Chondrocyte (in vitro differentiated cells): ENCODE results near the gene TNIK. TPM values are rescaled to one million over a fixed set of nuclear protein-coding genes. Genes with fewer than 3 reads are reported as not detected.

Experiments used
- DNase-seq: peaks from one replicate; pipeline ENCODE4 v3.0.0; 2021; ENCODE audit warnings: mixed read lengths, low spot score
- H3K27ac Mint-ChIP-seq: one replicate; pipeline ENCODE4 v1.8.0; 2021; ENCODE audit warnings: mild to moderate bottlenecking, moderate library complexity, mixed read lengths; ENCODE audit not compliant: unreplicated experiment
- H3K27me3 Mint-ChIP-seq: 2 replicates; pipeline ENCODE4 v1.8.0; 2021; ENCODE audit warnings: low read depth, mixed read lengths
- H3K36me3 Mint-ChIP-seq: 2 replicates; pipeline ENCODE4 v1.8.0; 2021; ENCODE audit warnings: low read depth, mixed read lengths
- H3K4me1 Mint-ChIP-seq: 2 replicates; pipeline ENCODE4 v1.8.0; 2021; ENCODE audit warnings: low read depth, mild to moderate bottlenecking, mixed read lengths
- H3K4me3 Mint-ChIP-seq: one replicate; pipeline ENCODE4 v1.8.0; 2021; ENCODE audit warnings: mild to moderate bottlenecking, moderate library complexity, mixed read lengths; ENCODE audit not compliant: unreplicated experiment
- H3K9me3 Mint-ChIP-seq: 2 replicates; pipeline ENCODE4 v1.8.0; 2021; ENCODE audit warnings: low read depth, mixed read lengths
- total RNA-seq: library from RNA; stranded (reverse); gene quantifications from 3 replicates; pipeline ENCODE4 v1.2.1, GENCODE V29; 2021
- TF ChIP-seq, protein P1 (sequence below): fragments of 200-600 bp; sonication (generic); IDR thresholded peaks from 2 replicates; pipeline ENCODE4 v1.5.0; 2021; ENCODE audit warnings: antibody characterized with exemption, mild to moderate bottlenecking, moderate library complexity

TNIK gene
- total RNA-seq, 1 donor from 2014 or later: 17.5 TPM

DNA sequence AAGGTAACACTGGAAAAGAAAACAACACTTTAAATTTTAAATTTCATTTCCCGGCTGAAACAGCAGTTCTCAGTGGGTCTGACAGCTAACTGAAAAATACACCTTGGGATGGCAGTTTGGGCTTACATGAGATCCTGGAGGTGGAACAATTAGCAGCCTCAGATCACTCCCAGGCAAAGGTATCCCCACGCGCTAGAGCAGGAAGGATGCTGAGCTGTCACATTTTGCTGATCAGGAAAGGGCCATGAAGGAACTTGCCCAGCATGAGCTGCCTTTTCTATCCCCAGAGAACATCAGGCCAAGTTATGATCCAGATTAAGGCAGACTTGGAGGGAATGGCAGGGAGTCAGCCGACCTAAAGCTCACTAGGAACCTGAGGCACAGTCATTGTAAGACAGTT, 228.8 kb downstream of the TNIK start:
- no peak overlapping the region for H3K27ac Mint-ChIP-seq
- H3K36me3 Mint-ChIP-seq: peaks cover 1% of the 10 kb centered on the region
- H3K27me3 Mint-ChIP-seq: no peaks in the 10 kb centered on the region

DNA sequence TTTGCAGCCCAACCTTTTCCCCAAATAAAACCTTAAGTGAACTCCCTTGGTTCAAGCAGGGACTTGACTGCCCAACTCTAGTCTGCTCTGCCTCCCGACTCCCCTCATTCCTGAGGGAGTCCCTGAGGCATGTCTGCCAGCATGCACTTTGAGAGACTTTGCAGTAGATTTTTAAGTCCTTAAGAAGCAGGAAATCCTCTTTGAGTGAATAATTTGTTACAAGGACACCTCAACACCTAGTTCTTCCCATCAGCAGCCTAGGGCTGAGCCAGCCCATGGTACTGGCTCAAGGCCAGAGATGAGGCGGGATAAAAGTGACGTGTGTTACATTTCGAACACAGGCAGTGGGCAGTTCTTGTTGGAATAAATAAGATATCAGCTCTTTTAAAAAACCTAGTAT, 229.3 kb downstream of the TNIK start:
- TF ChIP-seq, protein P1, sequence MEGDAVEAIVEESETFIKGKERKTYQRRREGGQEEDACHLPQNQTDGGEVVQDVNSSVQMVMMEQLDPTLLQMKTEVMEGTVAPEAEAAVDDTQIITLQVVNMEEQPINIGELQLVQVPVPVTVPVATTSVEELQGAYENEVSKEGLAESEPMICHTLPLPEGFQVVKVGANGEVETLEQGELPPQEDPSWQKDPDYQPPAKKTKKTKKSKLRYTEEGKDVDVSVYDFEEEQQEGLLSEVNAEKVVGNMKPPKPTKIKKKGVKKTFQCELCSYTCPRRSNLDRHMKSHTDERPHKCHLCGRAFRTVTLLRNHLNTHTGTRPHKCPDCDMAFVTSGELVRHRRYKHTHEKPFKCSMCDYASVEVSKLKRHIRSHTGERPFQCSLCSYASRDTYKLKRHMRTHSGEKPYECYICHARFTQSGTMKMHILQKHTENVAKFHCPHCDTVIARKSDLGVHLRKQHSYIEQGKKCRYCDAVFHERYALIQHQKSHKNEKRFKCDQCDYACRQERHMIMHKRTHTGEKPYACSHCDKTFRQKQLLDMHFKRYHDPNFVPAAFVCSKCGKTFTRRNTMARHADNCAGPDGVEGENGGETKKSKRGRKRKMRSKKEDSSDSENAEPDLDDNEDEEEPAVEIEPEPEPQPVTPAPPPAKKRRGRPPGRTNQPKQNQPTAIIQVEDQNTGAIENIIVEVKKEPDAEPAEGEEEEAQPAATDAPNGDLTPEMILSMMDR: no peak
- Mint-ChIP-seq H3K4me1 (peaks cover 28% of the 10 kb centered on the region), H3K27me3 (no peaks in the 10 kb centered on the region), H3K36me3 (peaks cover 6% of the 10 kb centered on the region), H3K4me3 (no peak overlapping the region), H3K27ac (no peak overlapping the region), H3K9me3 (peaks cover 5% of the 10 kb centered on the region)
- DNase-seq: no peak

More for the DNA sequence above, 228.8 kb downstream of the TNIK start:
- TF ChIP-seq, protein P1: no peak
- Mint-ChIP-seq H3K4me1 (peaks cover 28% of the 10 kb centered on the region), H3K4me3 (no peak overlapping the region), H3K9me3 (no peaks in the 10 kb centered on the region)
- DNase-seq: no peak

DNA sequence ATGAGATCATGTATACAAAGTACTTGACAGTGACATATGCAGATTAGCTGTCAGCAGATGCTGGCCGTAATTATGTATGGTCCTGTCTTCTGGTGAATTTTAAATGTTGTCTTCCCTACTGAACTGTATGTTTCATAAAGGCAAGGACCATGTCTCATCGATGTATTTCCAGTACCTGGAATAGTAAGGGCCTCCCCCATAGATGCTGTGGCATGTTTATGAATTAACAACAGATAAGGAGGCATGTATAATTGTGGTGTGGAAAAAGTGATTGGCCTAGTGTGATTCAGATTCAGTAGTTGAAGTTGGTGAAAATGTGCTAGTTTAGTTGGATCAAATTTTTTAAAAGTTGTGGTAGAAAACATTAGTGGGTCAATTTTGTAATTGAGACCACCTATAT, 231.0 kb downstream of the TNIK start:
- Mint-ChIP-seq H3K36me3 (peaks cover 9% of the 10 kb centered on the region), H3K4me1 (peaks cover 28% of the 10 kb centered on the region), H3K27me3 (no peaks in the 10 kb centered on the region), H3K9me3 (peaks cover 9% of the 10 kb centered on the region), H3K27ac (no peak overlapping the region), H3K4me3 (no peak overlapping the region)
- no peak for DNase-seq
- TF ChIP-seq, protein P1: no peak

GRCh38 chr3:171228240-171228639, 232.0 kb downstream of the TNIK start:
- peaks cover 9% of the 10 kb centered on the region for H3K36me3 Mint-ChIP-seq
- no peak overlapping the region for H3K27ac Mint-ChIP-seq
- H3K9me3 Mint-ChIP-seq: peaks cover 9% of the 10 kb centered on the region
- no peak for DNase-seq
- TF ChIP-seq, protein P1: no peak
- H3K27me3 Mint-ChIP-seq: no peaks in the 10 kb centered on the region
- no peak overlapping the region for H3K4me3 Mint-ChIP-seq
- peaks cover 27% of the 10 kb centered on the region for H3K4me1 Mint-ChIP-seq

GRCh38 chr3:171227828-171228227, 232.4 kb downstream of the TNIK start:
- H3K27ac Mint-ChIP-seq: no peak overlapping the region

More at GRCh38 chr3:171227828-171228227, 232.4 kb downstream of the TNIK start:
- Mint-ChIP-seq H3K36me3 (peaks cover 9% of the 10 kb centered on the region), H3K9me3 (peaks cover 9% of the 10 kb centered on the region), H3K4me1 (peaks cover 23% of the 10 kb centered on the region), H3K27me3 (no peaks in the 10 kb centered on the region), H3K4me3 (no peak overlapping the region)
- no peak for DNase-seq
- TF ChIP-seq, protein P1: no peak
